ENCODE results near the gene TRIP13. TPM values are rescaled to one million over a fixed set of nuclear protein-coding genes. Genes with fewer than 3 reads are reported as not detected.

Gene TRIP13
- total RNA-seq, 2 experiments from 2014 or later = 0.47 to 0.66 TPM

GRCh38 chr5:935510-936084 lies 42.9 kb downstream of the TRIP13 start:
- Histone ChIP-seq H3K27ac (ENCODE audit: low read depth in 1 of 2, low read length in 2 of 2) (no peak overlapping the region), H3K36me3 (ENCODE audit: insufficient read depth, low read length) (no peaks in the 10 kb centered on the region), H3K4me1 (ENCODE audit: insufficient read depth, low read length) (no peaks in the 10 kb centered on the region), H3K4me3 (ENCODE audit: low read length) (no peak overlapping the region), H3K27me3 (ENCODE audit: control insufficient read depth in 1 of 2, insufficient read depth in 2 of 2, low read length in 2 of 2) (no peaks in the 10 kb centered on the region), H3K9me3 (ENCODE audit: control insufficient read depth in 1 of 2, insufficient read depth in 1 of 2, low read length in 2 of 2) (no peaks in the 10 kb centered on the region)
- H3K4me3 Mint-ChIP-seq = no peak overlapping the region
- H3K27ac Mint-ChIP-seq = no peak overlapping the region
- ChIA-PET POLR2A (no interaction called here), CTCF (no interaction called here)
- DNase-seq = no peak
- no peak for ATAC-seq (ENCODE audit: poor library complexity)
- no peaks in the 10 kb centered on the region for H3K9me3 Mint-ChIP-seq
- no peak for TF ChIP-seq CTCF (IDR thresholded peaks at IDR 0.05)
- no peaks in the 10 kb centered on the region for H3K36me3 Mint-ChIP-seq (ENCODE audit: low read depth)
- intact Hi-C loops (cut with DNase I, micrococcal nuclease) = no loop called here
- peaks cover 5% of the 10 kb centered on the region for H3K27me3 Mint-ChIP-seq
- H3K4me1 Mint-ChIP-seq (ENCODE audit: low read depth) = no peaks in the 10 kb centered on the region

GRCh38 chr5:936149-937144 lies 43.8 kb downstream of the TRIP13 start:
- DNase-seq (no peak), ATAC-seq (ENCODE audit: poor library complexity) (no peak)
- Histone ChIP-seq H3K36me3 (ENCODE audit: insufficient read depth, low read length) (no peaks in the 10 kb centered on the region), H3K27me3 (ENCODE audit: control insufficient read depth in 1 of 2, insufficient read depth in 2 of 2, low read length in 2 of 2) (no peaks in the 10 kb centered on the region), H3K27ac (ENCODE audit: low read depth in 1 of 2, low read length in 2 of 2) (no peak overlapping the region), H3K4me1 (ENCODE audit: insufficient read depth, low read length) (no peaks in the 10 kb centered on the region), H3K9me3 (ENCODE audit: control insufficient read depth in 1 of 2, insufficient read depth in 1 of 2, low read length in 2 of 2) (no peaks in the 10 kb centered on the region), H3K4me3 (ENCODE audit: low read length) (no peak overlapping the region)
- TF ChIP-seq CTCF (IDR thresholded peaks at IDR 0.05) = no peak
- intact Hi-C loops (cut with DNase I, micrococcal nuclease) = no loop called here
- H3K4me1 Mint-ChIP-seq (ENCODE audit: low read depth) = no peaks in the 10 kb centered on the region
- H3K27ac Mint-ChIP-seq = no peak overlapping the region
- peaks cover 8% of the 10 kb centered on the region for H3K27me3 Mint-ChIP-seq
- no peaks in the 10 kb centered on the region for H3K36me3 Mint-ChIP-seq (ENCODE audit: low read depth)
- H3K4me3 Mint-ChIP-seq = no peak overlapping the region
- no peaks in the 10 kb centered on the region for H3K9me3 Mint-ChIP-seq
- ChIA-PET CTCF (no interaction called here), POLR2A (no interaction called here)

- H3K9me3 Mint-ChIP-seq = no peaks in the 10 kb centered on the region
- ChIA-PET CTCF (no interaction called here), POLR2A (no interaction called here)
- intact Hi-C loops (cut with DNase I, micrococcal nuclease) = no loop called here
- H3K4me1 Mint-ChIP-seq (ENCODE audit: low read depth) = no peaks in the 10 kb centered on the region
- H3K27ac Mint-ChIP-seq = no peak overlapping the region
- DNase-seq (no peak), ATAC-seq (ENCODE audit: poor library complexity) (no peak)
- Histone ChIP-seq H3K27ac (ENCODE audit: low read depth in 1 of 2, low read length in 2 of 2) (no peak overlapping the region), H3K4me1 (ENCODE audit: insufficient read depth, low read length) (no peaks in the 10 kb centered on the region), H3K27me3 (ENCODE audit: control insufficient read depth in 1 of 2, insufficient read depth in 2 of 2, low read length in 2 of 2) (peaks cover 0 to 3% of the 10 kb centered on the region in 2 experiments), H3K4me3 (ENCODE audit: low read length) (no peak overlapping the region), H3K36me3 (ENCODE audit: insufficient read depth, low read length) (no peaks in the 10 kb centered on the region), H3K9me3 (ENCODE audit: control insufficient read depth in 1 of 2, insufficient read depth in 1 of 2, low read length in 2 of 2) (no peaks in the 10 kb centered on the region)
- peaks cover 12% of the 10 kb centered on the region for H3K27me3 Mint-ChIP-seq
- TF ChIP-seq CTCF (IDR thresholded peaks at IDR 0.05) = no peak
- no peaks in the 10 kb centered on the region for H3K36me3 Mint-ChIP-seq (ENCODE audit: low read depth)
- H3K4me3 Mint-ChIP-seq = no peak overlapping the region
Measured at GRCh38 chr5:937151-937924, 44.7 kb downstream of the TRIP13 start.
